ENCODE results near the gene FNIP1.
"Not testable (repeated sequence)": the region's sequence is repeated elsewhere in the genome, so short reads cannot be mapped to it uniquely, and the experiment has no call there.

Gene FNIP1

DNA sequence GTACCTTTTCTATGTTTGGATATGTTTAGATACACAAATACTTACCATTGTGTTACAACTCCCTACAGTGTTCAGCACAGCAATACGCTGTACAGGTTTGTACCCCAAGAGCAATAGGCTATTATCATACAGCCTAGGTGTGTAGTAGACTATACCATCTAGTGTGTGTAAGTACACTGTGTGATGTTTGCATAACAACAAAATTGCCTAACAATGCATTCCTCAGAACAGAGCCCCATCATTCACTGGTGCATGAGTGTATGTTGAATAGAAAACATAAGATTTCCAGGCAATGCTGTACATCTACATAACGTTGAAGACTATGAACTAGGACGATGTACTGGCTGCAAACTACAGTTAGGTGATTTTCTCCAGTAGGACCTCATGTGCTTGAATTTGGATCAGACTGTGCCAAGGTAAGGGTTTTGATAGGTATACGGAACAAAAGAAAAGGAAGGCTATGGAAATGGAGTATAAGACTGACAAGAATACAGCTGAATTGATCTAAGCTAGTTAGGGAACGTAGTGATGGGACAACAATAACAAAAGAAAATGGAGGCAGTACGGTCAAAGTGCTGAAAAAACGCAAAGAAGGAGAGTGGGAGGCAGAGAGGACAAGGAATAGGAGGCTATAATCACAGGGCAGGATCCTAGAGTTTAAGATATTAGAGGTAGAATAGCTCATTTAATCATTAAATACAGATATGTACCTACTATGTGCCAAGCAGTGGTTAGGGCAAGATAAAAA, 46.9 kb downstream of the FNIP1 start:
- DNase-seq (ENCODE audit: low read depth): no peak

DNA sequence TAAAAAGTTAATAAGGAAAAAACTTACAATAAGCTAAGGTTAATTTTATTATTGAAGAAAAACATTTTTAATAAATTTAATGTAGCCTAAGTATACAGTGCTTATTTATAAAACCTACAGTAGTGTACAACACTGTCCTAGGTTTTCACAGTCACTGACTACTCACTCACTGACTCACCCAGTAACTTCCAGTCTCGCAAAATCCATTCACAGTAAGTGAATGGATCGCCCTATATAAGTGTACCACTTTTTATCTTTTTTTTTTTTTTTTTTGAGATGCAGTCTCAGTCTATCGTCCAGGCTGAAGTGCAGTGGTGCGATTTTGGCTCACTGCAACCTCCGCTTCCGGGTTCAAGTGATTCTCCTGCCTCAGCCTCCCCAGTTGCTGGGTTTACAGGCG, 47.7 kb downstream of the FNIP1 start:
- no peak for DNase-seq (ENCODE audit: low read depth)

DNA sequence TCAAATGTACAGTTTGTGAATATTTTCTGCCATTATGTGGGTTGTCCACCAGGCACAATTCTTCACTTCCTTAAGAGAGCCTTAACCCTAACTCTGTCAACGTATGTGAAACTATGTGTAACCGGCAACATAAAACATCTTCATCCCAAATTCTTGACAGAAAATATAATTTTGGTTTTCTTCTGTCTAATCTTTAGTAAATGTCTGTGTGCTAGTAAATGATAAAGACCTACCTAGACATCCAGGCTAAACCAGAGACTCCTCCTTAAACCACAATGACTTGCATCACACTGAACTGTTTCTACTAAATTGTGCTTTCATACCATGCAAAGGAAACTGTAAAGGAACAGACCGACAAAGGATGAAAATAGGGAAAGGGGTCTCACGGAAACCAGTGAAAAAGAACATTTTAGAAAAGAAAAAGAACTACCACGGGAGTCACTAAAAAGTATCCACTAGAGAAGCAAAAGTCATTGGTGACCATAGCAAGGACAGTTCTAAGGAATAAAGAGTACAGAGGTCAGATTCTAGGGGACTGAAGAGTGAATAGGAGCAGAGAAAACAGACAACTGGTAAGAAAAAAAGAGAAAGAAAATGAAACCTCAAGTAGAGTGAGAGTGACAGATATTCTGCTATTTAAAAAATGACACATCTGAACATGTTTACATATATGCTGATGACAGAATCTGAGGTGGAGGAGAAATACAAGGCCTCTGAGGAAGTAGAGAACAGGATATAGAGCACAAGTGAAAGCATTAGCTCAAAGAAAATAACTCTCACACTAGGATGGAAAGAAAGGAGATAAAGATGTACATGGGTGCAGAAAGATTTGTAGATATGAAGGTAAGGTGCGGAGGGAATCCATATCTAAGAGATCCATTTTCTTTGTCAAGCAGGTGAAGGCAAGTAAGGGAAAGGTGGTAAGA, 49.4 kb downstream of the FNIP1 start:
- DNase-seq (ENCODE audit: low read depth): no peak

DNA sequence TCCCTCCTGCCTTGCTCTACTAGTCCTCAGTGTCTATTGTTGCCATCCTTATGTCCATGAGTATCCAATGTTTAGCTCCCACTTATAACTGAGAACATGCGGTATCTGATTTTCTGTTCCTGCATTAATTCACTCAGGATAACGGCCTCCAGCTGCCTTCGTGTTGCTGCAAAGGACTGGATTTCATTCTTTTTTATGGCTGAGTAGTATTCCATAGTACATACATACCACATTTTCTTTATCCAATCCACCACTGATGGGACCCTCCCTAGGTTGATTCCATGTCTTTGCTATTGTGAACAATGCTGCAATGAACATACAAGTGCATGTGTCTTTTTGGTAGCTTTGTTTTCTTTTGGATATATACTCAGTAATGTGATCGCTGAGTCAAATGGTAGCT, 50.4 kb downstream of the FNIP1 start:
- no peak for DNase-seq (ENCODE audit: low read depth)

DNA sequence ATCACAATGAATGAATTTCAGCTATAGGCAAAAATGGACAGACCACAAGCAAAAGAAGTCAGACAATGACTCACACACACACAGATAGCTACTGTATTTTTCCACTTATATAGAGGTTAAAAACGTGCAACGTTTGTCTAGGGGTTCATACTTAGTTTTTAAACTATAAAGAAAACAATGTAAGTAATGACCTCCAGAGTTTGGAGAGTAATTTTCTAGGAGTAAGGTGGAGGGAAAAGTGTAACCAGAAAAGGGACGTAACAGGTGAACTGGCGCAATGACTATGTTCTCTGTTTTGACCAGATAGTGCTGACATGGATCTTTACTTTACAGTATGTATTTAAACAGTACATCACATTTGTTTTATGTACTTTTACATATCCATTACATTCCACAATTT, 51.1 kb downstream of the FNIP1 start:
- no peak for DNase-seq (ENCODE audit: low read depth)

DNA sequence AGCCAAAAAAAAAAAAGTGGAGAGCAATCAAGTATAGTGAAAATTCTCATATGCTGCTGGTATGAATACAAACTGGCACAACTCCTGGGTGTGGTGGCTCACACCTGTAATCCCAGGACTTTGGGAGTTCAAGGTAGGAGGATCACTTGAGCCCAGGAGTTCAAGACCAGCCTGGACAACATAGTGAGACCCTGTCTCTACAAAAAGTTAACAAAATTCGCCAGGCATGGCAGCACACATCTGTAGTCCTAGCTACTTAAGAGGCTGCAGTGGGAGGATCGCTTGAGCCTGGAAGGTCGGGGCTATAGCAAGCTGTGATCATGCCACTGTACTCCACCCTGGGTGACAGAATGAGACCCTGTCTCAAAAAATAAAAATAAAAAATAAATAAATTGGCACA, 51.7 kb downstream of the FNIP1 start:
- no peak for DNase-seq (ENCODE audit: low read depth)

DNA sequence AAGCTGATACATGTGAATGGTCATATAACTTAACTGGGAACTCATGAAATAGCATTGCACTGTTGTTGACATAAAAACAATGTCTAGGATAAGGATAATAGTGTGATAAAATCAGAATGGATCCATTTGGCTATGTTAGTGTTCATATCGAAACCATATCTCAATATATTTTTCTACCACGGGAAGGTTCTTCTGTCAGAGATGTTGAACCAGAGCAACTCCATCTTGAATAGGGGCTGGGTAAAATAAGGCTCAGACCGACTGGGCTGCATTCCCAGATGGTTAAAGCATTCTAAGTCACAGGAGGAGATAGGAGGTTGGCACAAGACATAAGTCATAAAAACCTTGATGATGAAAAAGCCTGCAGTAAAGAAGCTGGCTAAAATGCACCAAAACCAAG, 56.3 kb downstream of the FNIP1 start:
- DNase-seq (ENCODE audit: low read depth): no peak

DNA sequence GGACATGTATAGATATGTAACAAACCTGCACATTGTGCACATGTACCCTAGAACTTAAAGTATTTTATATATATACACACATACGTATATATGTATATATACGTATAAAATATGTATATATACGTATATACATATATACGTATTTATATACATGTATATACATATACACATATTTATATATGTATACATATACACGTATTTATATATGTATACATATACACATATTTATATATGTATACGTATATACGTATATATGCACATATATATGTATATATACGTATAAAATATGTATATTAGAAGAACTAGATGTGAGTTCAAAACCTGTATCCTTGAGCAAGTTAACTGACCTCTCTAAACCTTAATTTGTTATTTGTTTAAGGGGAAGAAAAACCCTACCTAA, 61.4 kb downstream of the FNIP1 start:
- no peak for DNase-seq (ENCODE audit: low read depth)

DNA sequence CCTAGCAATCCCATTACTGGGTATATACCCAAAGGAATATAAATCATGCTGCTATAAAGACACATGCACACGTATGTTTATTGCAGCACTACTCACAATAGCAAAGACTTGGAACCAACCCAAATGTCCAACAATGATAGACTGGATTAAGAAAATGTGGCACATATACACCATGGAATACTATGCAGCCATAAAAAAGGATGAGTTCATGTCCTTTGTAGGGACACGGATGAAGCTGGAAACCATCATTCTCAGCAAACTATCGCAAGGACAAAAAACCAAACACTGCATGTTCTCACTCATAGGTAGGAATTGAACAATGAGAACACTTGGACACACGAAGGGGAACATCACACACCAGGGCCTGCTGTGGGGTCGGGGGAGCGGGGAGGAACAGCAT, 61.9 kb downstream of the FNIP1 start:
- DNase-seq (ENCODE audit: low read depth): not testable (repeated sequence)

DNA sequence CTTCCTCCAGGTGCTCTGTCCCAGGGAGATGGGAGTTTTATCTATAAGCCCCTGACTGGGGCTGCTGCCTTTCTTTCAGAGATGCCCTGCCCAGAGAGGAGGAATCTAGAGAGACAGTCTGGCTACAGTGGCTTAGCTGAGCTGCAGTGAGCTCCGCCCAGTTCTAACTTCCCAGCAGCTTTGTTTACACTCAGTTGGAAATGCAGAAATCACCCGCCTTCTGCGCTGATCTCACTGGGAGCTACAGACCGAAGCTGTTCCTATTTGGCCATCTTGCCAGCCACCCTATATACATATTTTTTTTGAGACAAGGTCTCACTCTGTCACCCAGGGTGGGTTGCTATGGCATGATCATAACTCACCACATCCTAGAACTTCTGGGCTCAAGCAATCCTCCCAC, 67.5 kb downstream of the FNIP1 start:
- not testable (repeated sequence) for DNase-seq (ENCODE audit: low read depth)

DNA sequence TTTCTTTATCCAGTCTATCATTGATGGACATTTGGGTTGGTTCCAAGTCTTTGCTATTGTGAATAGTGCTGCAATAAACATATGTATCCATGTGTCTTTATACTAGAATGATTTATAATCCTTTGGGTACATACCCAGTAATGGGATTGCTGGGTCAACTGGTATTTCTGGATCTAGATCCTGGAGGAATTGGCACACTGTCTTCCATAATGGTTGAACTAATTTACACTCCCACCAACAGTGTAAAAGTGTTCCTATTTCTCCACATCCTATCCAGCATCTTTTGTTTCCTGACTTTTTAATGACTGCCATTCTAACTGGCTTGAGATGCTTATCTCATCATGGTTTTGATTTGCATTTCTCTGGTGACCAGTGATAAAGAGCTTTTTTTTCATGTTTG, 72.7 kb downstream of the FNIP1 start:
- DNase-seq (ENCODE audit: low read depth): not testable (repeated sequence)

DNA sequence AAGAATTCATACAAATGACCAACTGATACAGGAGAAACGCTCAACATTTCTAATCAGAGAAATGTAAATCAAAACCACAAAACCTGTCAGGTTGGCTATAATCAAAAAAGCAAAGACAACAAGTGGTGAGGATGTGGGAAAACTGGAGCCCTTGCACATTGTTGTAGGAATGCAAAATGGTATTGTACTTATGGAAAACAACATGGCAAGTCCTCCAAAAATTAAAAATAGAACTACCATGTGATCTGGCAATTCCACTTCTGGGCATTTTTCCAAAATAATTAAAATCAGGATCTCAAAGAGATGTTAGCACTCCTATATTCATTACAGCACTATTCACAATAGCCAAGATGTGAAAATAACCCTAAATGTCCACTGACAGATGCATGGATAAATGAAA, 76.1 kb downstream of the FNIP1 start:
- DNase-seq (ENCODE audit: low read depth): no peak

DNA sequence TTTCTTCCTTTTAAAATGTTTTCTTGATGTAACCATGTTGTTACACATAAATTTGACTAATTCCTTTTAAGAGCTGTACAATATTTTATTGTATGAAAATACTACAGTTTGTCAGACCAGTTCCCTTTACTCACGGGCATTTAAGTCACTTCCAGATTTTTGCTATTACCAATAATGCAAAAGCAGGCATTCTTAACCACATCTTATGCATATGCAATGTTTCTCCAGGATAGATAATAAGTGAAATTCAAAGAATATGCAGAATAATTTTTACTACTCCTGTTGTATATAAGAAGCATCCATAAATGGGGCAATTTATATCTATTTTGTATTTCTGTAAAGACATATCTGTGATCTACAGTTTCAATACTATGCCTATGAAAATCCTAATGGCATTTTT, 77.3 kb downstream of the FNIP1 start:
- DNase-seq (ENCODE audit: low read depth): no peak

DNA sequence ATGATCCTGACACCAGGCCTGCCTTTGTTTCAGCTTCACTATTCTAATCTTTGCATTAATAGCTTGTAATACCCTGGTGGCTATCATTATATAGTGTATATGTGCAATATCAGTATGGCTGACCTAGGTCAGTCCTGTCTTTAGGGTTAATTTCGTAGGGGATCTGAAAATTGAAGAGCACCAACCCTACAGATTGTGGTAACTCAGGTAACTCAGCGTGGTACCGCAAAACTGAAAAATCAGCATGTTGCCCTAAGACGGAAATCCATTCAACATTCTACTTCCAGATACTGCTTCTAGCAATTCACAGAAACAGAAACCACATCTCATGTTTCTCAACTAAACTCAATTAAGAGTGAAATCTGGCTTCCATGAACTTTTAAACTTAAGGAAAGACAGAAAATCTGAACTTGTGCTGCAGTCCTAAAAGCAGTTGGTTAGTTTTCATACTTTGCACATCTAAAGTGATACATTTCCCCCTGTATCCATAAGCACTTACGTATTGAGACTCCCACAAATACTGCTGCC, 78.3 kb downstream of the FNIP1 start:
- no peak for DNase-seq (ENCODE audit: low read depth)

DNA sequence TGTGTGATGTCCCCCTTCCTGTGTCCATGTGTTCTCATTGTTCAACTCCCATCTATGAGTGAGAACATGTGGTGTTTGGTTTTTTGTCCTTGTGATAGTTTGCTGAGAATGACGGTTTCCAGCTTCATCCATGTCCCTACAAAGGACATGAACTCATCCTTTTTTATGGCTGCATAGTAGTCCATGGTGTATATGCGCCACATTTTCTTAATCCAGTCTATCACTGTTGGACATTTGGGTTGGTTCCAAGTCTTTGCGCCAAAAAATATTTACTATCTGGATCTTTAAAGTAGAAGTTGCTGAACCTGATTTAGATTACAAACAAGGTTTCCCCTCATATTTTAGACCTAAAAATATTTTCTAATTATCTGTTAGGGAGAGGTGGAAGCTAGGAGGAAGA, 79.7 kb downstream of the FNIP1 start:
- DNase-seq (ENCODE audit: low read depth): not testable (repeated sequence)

DNA sequence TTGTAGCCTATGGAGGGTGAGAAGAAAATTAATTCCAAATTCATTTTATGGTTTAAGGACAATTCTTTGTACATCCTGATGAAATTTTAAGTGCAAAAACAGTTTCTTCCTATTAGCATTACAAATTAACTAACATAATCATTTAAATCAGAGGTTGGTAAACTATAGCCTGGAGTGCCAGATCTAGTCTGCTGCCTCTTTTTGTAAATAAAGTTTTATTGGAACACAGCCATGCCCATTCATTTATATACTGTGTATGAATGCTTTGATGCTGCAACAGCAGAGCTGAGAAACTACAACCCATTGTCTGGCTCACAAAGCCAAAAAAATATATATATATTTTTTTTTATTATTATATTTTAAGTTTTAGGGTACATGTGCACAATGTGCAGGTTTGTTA, 80.2 kb downstream of the FNIP1 start:
- DNase-seq (ENCODE audit: low read depth): no peak

DNA sequence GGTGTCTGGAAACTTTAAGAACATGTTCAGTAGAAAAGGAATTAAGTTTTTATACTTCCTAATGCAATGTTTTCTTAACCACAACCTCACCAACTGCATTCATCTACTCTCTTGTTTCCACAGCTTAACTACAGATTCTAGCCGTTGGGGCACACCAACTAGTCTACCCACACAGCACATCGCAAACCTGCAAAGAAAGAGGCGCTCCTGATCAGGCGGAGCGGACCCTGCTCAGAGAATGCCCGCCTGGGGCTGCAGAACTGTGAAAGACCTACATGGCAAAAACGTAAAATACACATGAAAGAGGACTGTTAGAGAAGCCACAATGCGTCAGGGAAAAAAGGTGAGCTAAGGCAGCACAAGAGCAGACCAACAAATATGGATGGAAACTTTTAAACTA, 86.4 kb downstream of the FNIP1 start:
- DNase-seq (ENCODE audit: low read depth): no peak

DNA sequence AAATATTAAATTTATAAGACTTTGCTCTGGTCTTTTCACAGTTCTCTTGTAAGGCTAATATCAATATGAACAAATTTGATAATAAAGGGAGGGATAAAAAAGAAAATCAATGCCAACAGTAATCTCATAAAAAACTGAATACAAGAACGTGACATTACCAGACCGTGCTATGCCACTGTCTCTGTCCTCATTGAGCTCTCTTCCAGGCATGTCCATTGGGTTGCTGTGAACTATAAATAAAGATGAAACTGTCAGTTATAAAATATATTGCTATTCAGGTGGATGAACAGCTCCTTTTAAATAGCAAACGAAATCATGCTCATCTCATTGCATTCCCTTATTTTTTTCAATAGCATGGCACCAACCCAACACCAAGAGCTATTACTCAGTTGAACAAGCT, 87.8 kb downstream of the FNIP1 start:
- no peak for DNase-seq (ENCODE audit: low read depth)

DNA sequence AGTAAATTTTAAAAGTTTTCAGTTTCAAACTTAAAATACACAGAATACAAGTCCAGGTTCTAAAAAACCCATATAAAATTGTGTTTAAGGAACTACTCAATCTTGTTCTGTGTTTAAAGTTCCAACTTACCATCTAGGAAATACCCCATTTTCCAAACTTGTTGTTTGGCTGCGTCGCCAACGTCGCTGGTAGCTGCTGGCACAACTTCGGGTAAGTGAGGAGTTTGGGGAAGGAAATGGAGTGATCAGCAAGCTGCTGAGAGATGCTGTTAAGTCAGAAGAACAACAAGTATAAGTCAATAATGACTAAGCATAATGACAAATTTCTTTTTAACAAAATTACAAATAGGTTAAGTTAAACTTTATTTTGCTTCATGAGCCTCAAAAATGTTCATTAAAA, 90.5 kb downstream of the FNIP1 start:
- no peak for DNase-seq (ENCODE audit: low read depth)

DNA sequence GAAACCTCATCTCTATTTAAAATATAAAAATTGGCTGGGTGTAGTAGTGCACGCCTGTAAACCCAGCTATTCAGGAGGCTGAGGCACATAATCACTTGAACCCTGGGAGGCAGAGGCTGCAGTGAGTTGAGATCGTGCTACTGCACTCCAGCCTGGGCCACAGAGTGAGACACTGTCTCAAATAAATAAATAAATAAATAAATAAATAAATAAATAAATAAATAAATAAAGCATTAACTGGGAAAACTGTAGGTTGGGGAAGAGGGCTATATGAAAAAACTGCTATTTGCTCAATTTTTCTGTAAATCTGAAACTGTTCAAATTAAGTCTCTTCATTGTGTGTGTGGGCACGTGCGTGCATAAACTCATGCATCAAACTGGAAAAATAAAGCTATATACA, 101.9 kb downstream of the FNIP1 start:
- DNase-seq (ENCODE audit: low read depth): no peak

DNA sequence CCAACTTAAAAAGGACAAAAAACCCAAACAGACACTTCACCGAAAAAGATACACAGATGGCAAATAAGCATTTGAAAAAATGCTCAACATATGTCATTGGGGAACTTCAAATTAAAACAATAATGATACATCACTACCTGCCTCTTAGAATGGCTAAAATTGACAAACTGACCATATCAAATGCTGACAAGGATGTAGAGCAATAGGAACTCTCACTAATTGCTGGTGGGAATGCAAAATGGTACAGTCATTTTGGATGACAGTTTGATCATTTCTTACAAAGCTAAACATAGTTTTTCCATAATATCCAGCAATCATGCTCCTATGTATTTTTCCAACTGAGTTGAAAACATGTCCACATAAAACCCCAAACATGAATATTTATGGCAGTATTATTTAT, 102.9 kb downstream of the FNIP1 start:
- DNase-seq (ENCODE audit: low read depth): no peak

DNA sequence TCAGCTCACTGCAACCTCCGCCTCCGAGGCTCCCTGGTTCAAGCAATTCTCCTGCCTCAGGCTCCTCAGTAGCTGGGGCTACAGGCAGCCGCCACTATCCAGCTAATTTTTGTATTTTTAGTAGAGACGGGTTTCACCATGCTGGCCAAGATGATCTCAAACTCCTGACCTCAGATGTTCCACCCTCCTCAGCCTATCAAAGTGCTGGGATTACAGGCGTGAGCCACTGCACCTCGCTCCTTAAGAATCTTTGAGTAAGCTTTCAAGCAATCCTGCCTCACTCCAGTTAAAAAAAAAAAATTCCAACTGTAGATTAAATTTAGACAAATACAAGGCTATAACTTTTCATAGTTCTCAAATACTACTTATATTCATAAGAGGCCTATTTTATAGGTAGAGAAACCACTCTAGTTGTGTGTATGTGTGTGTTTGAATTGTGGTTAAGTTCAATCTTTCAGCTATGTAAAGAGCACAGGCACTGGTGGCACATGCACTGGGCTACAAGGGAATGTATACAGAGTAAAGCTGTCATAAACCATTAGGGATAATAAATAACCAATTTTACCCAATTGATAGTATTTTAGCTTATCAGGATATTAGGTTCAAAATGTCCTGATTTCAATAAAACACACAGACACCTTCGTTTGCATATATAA, 111.2 kb downstream of the FNIP1 start:
- DNase-seq (ENCODE audit: low read depth): no peak

DNA sequence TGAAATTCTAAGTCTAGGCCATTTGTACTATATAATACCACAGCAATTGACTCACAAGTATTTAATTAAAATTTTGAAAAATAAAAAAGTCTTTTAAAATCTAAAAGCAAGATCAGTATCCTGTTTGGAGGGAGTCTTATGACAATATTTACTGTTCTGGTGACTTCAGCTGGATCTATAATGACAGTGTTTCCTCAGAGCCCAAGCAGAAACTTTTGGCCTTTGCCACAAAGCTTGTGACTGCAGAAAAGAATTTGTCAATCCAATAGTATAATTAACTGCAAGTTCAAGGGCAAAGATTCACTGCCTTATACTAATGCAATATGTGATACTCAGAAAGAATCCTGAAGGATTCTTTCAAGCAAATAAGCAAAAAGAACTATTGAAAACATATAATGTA, 112.2 kb downstream of the FNIP1 start:
- DNase-seq (ENCODE audit: low read depth): no peak

All from stimulated activated CD4-positive, alpha-beta T cell treated with anti-CD3 and anti-CD28 coated beads, Interleukin-2, amount 100 ng/mL, for 4 hours (primary cell).